GM18502 (cell line): Measurements from ENCODE around the gene TLCD2.
"Not testable (repeated sequence)": the region's sequence is repeated elsewhere in the genome, so short reads cannot be mapped to it uniquely, and the experiment has no call there.

Experiments used
- ATAC-seq: cut with Tn5 transposase; IDR thresholded peaks from one replicate; pipeline ENCODE4 v1.9.1; 2021; ENCODE audit warnings: mild to moderate bottlenecking; ENCODE audit not compliant: unreplicated experiment, poor library complexity

Gene TLCD2, protein sequence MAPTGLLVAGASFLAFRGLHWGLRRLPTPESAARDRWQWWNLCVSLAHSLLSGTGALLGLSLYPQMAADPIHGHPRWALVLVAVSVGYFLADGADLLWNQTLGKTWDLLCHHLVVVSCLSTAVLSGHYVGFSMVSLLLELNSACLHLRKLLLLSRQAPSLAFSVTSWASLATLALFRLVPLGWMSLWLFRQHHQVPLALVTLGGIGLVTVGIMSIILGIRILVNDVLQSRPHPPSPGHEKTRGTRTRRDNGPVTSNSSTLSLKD

DNA sequence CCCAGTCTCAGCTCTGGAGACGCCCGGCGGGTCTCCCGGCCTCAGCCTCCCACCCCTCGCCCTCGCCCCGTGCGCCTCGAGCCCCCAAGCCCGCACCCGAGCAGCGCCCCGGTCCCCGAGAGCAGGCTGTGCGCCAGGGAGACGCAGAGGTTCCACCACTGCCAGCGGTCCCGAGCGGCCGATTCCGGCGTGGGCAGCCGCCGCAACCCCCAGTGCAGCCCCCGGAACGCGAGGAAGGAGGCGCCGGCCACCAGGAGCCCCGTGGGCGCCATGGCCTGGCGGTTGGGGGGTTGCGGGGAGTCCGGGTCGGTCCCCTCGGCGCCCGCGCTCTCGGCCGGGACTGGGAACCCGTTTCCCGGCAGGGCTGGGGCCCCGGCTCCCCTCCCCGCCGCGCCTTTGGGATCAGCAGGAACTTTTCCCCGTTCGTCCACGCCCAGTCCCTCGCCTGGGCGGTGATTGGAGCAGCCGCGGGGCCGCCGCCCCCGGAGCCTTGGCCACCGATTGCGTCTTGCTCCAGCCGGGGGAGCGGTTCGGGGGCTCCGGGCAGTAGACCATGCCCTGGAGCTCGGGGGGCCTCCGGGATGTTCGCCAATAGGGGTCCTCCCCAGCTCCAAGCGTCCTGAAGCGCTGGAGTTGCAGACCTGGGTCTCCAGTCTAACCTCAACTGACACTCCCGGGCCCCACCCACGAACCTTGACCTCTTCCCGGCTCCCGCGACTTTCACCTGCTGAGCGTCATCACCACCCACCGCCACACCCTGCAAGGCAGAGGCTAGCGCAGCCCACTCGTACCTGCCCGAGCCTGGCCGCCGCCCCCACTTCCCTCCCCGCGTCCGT is at the start of gene TLCD2:
TSS of gene TLCD2 (minus strand) at position 407 of the 836 bp plus-strand sequence. CDS start at position 272, 135 bp downstream.
- no peak for ATAC-seq

DNA sequence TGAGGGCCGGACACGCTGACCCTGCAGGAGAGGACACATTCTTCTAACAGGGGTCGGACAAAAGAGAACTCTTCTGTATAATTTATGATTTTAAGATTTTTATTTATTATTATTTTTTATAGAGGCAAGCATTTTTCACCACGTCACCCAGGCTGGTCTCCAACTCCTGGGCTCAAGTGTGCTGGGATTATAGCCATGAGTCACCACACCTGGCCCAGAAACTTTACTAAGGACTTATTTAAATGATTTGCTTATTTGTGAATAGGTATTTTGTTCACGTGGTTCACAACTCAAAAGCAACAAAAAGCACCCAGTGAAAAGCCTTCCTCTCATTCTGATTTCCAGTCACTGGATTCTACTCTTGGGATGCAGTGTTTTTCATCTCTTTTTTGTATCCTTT is 49.4 kb upstream of the TLCD2 start:
- ATAC-seq: no peak

DNA sequence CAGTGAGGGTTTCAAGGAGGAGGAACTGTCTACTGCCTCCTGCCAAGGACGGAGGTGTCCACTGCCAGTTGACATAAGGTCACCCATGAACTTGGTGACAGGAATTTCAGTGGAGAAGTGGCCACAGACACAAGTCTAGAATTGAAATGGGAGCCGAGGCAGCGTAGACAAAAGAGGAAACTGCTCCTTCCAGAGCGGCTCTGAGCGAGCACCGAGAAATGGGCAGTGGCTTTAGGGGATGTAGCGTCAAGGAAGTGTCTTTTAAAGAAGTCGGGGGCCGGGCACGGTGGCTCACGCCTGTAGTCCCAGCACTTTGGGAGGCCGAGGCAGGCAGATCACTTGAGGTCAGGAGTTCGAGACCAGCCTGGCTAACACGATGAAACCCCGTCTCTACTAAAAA is 48.6 kb upstream of the TLCD2 start:
- ATAC-seq: no peak

DNA sequence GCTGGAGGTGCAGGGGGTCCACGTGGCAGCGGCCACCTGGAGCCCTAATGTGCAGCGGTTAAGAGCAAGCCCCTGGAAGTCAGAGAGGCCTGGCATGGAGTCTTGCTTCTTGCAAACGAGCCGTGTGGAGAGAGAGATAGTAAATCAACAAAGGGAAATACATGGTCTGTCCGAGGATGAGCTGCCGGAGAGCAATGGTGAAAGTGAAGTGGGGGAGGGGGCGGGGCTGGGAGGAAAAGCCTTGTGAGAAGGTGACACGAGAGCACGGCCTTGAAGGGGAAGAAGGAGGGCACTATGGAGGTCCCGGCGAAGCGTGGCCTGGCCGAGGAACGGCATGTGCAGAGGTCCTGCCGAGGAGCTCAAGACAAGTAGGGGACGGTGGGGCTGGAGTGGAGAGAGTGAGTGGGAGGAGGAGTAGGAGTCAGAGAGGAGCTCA is 45.7 kb upstream of the TLCD2 start:
- no peak for ATAC-seq

DNA sequence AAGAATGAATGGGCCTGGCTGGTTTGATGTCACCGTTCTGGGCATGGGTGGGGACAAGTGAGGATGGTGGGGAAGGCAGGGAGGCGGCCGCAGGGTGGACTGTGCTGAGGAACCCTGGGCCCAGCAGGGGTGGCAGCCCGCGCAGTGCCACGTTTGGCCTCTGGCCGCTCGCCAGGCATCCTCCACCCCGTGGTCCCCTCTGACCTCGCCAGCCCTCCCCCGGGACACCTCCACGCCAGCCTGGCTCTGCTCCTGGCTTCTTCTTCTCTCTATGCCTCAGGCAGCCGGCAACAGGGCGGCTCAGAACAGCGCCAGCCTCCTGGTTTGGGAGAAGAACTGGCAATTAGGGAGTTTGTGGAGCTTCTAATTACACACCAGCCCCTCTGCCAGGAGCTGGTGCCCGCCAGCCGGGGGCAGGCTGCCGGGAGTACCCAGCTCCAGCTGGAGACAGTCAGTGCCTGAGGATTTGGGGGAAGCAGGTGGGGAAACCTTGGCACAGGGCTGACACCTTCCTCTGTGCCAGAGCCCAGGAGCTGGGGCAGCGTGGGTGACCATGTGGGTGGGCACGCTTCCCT is 45.2 kb upstream of the TLCD2 start:
- ATAC-seq: no peak

DNA sequence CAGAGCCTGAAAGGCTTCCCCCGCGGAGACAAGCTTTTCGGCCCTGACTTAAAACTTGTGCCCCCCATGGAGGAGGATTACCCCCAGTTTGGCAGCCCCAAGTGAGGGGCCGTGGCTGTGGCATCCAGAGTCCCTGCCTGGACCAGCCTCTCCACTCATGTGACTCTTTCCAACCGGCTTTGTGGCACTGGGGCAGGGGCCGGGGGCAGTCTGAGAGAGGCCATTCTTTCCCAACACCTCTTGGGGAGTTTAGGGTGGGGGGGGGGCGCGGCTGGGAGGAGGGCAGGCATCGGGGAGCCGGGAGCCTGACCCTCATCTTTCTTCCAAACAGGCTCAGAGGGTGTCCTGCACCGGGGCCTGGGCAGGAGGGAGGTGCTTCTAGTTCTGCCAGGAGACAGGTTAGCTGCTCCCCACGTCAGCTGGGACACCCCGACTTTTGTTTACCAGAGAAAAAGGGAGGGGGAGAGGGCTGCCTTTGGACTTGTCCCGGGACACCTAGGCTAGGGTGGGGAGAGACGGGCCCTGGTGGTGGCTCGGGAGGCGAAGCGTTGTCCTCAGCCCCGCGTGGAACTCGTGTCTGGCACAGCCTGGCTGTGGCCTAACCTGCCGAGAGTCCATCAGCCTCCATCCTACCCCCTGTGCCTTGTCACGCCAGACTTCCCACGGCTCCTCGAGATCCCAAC is 44.4 kb upstream of the TLCD2 start:
- no peak for ATAC-seq

DNA sequence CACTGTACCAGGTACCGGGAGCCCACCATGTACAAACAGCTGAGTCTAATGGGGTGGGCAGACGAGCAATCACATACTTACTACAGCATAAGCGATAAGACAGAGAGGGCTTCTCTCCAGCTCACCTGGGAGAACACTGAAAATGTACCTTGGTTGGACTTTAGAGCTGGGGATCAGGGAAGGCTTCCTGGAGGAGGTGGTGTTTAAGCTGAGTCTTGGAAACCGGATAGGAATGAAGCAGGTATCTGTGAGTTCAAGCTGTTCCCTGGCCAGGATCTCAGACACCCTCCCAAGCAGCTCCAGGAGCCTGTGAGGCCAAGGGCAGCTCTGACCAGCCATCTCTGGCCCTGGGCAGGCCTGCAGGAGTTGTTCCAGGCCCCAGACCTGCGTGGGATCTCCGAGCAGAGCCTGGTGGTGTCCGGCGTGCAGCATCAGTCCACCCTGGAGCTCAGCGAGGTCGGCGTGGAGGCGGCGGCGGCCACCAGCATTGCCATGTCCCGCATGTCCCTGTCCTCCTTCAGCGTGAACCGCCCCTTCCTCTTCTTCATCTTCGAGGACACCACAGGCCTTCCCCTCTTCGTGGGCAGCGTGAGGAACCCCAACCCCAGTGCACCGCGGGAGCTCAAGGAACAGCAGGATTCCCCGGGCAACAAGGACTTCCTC is 43.7 kb upstream of the TLCD2 start:
- ATAC-seq: no peak

DNA sequence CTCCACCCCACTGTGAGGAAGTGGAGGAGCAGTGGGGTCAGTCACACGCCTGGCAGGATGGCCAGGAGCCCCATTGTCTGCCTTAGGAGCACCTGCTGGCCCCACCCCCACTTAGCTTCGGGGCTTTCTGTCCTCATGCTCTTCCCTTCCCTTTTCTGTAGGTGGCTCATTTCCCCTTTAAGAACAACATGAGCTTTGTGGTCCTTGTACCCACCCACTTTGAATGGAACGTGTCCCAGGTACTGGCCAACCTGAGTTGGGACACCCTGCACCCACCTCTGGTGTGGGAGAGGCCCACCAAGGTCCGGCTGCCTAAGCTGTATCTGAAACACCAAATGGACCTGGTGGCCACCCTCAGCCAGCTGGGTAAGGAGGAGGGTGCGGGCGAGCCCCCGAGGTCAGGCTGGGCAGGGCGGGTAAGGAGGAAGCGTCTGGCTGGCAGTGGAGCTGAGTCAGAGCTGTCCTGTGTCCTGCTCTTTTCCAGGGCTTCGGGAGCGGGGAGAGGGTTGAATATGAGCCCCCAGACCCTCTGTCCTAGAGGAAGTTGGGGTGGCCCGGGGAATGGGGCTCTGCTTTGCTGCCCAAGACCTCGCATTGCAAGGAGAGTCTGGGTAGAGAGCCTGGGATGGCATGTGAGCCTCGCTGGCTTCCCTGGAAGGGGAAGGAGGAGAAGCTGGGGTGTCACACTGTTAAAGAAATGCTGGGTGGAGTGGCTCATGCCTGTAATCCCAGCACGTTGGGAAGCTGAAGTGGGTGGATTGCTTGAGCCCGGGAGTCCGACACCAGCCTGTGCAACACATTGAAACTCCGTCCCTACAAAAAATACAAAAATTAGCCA is 42.5 kb upstream of the TLCD2 start:
- no peak for ATAC-seq

DNA sequence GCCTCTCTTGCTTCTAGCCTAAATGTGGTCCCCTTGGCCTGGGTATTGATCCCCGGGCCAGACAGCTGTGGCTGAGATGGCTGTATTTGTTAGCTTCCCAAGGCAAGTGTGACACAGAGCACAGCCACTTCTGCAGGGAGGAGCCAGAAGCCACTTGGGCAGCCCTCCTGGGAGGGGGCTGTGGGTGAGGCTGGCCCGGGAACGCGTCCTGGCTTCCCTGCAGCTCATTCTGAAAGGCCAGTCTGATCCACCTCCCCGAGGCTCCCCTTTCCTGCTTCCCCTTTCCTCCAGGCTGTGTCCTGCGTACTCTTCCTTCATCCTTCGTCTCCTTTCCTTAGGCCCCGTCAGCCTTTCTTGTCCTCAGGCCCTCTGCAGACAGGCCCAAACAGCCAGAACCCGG is 40.5 kb upstream of the TLCD2 start:
- ATAC-seq: no peak

DNA sequence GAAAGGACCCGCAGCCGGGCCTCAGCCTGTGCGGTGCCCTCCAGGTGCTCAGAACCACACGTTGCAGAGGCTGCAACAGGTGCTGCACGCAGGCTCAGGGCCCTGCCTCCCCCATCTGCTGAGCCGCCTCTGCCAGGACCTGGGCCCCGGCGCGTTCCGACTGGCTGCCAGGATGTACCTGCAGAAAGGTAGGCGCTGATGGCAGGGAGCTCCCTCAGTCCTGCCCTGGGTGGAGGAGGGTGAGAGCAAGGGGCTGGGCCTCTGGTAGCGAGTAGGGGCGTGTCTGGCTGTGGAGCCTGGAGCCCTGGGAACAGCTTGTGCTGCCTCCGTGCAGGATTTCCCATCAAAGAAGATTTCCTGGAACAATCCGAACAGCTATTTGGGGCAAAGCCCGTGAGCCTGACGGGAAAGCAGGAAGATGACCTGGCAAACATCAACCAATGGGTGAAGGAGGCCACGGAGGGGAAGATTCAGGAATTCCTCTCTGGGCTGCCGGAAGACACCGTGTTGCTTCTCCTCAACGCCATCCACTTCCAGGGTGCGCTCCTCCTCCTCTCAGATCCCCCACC is 36.9 kb upstream of the TLCD2 start:
- no peak for ATAC-seq

DNA sequence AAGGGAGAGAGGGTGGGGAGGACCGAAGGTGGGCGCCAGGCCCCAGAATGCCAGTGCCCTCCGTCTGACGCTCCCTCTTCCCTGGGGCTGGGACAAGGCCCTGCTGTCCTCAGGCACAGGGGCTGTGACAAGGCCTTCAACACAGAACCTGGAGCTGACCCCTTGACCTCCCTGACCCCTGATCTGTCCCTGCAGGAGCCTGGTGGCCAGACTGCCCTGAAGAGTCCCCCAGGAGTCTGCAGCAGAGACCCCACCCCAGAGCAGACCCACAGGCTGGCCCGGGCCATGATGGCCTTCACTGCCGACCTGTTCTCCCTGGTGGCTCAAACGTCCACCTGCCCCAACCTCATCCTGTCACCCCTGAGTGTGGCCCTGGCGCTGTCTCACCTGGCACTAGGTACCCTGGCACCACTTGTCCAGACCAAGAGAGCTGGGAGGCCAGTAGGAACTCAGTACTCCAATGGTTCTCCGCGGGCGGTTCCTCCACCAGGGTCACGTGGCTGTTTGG is 35.4 kb upstream of the TLCD2 start:
- ATAC-seq: no peak

DNA sequence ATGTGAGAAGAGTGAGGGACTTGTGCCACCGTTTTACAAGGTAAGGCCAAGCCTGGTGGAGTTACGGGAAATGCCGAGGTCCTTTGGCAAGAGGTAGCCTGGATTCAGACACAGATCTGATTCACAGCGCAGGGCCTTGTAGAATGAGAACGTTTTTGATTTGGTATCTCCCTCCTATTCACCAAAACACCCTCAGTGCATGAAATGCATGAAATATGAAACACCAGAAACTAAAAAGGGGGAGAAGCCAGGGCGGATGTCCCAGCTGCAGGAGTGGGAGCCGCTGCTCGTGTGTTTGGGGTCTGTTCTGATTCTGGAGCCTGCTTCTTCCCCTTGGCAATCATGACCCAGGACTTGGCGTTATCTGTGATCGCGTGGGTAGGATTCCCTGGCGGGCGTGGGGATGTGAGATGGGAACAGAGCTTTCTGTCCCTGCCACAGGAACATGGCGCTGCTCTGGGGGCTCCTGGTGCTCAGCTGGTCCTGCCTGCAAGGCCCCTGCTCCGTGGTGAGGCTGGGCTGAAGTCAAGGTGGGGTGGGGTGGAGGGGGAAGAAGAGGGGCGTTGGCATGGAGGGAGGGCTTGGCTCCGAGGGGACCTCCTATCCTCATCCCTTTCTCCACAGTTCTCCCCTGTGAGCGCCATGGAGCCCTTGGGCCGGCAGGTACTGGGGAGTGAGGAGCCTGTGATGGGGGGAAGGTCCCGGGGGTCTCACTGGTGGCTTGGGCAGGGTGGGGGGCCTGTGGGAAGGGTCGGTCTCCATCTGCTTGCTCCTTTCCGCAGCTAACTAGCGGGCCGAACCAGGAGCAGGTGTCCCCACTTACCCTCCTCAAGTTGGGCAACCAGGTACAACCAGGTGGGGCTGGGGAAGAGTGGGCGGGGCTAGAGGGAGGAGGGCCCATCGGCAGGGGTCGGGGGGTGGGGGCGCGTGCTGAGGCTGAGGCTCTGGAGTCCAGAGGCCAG is 34.7 kb upstream of the TLCD2 start:
- ATAC-seq: no peak

DNA sequence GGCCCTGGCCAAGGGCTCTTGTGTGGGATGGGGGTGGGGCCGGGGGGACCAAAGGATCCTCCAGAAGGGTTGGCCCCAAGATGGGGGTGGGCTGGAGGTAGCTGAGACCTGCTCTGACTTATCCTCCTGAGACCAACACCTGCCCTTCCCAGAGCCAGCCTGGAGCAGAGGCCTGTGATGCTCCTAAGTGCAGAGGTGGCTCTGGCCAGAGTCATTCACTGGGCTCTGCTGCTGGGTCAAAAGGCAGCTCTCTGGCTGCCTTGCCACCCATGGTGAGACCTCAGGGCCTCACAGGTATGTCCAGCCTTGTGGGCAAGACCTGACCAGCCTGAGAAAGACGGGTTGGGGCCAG is 32.9 kb upstream of the TLCD2 start:
- ATAC-seq: no peak

DNA sequence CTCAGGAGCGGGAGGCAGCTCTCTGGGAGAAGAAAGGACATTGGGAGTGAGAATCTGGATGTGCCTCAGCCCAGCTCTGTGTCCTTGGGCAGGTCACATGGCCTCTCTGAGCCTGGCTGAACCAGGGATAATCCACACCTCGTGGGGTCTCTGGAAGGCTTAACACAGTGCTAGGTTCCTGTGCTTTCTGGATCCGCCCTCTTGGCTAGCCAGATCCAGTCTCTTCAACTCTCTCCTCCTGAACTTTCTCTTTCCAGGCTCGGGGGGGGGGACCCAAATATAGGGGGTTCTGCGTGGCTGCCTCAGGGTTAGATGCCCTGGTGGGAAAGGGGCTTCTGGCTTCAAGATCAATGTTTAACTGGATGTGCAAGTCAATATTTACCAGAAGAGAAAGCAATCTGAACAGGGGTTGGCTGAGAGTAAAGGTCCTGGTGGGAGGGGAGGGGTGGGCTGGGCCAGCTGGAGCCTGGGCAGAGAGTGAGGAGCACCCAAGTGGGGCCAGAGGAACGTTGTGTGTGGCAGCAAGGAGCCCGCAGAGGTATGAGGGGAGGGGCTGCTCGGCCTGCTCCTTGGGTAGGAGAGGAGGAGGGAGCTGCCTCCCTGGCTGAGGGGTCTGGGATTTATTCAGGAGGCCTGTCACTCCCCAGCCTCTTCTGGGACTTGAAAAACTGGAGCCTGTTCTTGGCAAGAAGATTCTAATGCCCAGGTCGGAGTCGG is 32.4 kb upstream of the TLCD2 start, which contains the start of gene SERPINF2:
TSS of gene SERPINF2 (plus strand) at position 501 of the 717 bp plus-strand sequence. CDS start 2,125 bp downstream, outside the sequence.
- no peak for ATAC-seq

DNA sequence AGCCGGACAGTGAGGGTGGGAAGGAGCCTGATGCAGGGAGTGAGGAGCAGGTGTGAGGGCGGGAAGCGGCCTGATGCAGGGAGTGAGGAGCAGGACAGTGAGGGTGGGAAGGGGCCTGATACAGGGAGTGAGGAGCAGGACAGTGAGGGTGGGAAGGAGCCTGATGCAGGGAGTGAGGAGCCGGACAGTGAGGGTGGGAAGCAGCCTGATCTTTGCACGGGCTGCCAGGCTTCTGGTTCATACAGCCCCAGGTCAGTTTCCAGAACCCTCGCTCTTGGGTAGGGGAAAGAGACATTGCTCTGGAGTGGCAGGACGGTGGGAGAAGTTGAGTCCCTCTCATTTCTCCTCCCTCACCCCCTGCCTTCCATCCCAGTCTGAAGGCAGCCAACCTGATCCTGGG is 31.7 kb upstream of the TLCD2 start:
- ATAC-seq: not testable (repeated sequence)

DNA sequence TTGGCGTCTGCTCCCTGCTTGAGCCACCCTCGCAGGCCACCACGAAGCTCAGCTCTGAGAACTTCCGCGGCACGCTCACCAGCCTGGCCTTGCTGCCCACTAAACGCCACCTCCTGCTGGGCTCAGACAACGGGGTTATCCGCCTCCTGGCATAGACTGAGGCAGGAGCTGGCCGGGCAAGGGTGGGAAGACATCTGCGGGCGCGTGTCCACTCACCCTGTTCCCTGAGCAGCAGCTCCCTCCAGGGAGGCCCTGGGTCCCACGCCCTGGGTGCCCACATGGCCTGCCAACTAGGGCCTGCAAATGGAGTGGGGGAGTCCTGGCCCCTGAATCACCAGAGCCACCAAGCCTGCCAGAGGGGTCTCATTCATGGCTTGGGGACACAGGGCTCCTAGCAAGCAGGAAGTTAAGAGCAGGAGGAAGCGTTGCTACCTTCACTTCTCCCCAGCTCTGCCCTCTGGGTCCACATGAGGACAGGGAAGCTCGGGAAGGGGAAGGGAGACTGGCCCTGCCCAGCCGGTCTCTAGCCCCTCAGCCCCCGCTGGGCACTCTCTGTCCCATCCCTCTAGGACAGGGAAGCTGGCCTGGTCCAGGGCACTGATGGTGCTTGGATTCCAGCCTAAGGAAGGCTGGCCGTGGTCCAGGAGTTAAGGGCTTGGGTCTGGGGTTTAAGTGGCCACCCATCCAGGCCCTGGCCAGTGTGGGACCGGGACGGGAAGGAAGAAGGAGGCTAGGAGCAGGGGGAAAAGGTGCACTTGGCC is 27.5 kb upstream of the TLCD2 start:
- ATAC-seq: no peak
